SK-N-SH treated with all-trans-retinoic acid at 6 μM for 48 hours (cell line): ENCODE data around the gene MLLT1.

Experiments used
- ARNTL ChIP-seq: fragments of 450-650 bp; formaldehyde crosslinking; IDR thresholded peaks from 2 replicates; pipeline ENCODE4 v1.5.0; 2020; ENCODE audit warnings: low read depth, mild to moderate bottlenecking, moderate library complexity, borderline replicate concordance
- CSDC2 ChIP-seq: fragments of 250-450 bp; sonication (Bioruptor Pico); IDR thresholded peaks from 2 replicates; pipeline ENCODE4 v1.5.0; 2020; ENCODE audit warnings: mild to moderate bottlenecking, moderate library complexity
- PATZ1 ChIP-seq: fragments of 250-450 bp; sonication (Bioruptor Pico); IDR thresholded peaks from 2 replicates; pipeline ENCODE4 v1.8.0; 2020; ENCODE audit warnings: mild to moderate bottlenecking, moderate library complexity, borderline replicate concordance
- TCF4 ChIP-seq: fragments of 250-450 bp; sonication (Bioruptor Pico); IDR thresholded peaks from 2 replicates; pipeline ENCODE4 v1.8.0; 2021; ENCODE audit warnings: mild to moderate bottlenecking, moderate library complexity, borderline replicate concordance
- TSHZ2 ChIP-seq: fragments of 250-450 bp; sonication (Bioruptor Pico); IDR thresholded peaks from 2 replicates; pipeline ENCODE4 v1.5.0; 2020; ENCODE audit warnings: mild to moderate bottlenecking, moderate library complexity

DNA sequence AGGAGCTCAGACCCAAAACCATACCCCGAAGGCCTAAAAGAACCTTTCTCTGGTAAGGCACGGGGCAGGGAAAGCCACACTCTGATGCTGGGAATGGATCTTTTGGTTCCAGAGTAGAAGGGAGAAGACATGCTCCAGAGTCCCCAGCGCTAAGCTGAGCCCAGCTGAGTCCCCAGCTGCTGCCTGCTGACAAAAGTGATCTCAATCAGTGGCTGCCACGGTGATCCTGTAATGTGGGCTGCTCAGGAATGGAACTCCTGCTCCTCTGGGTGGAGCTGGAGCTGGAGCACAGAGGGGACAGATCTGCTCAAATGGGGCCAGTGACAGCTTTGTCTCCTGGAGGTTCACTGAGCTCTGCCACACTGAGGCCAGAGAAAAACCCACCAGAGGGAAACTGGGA, 70.5 kb downstream of the MLLT1 start:
- TF ChIP-seq PATZ1, result no peak
- TF ChIP-seq CSDC2 (CRISPR knock-in tag), result no peak
- no peak for TF ChIP-seq TCF4 (CRISPR knock-in tag)
- no peak for TF ChIP-seq TSHZ2 (CRISPR knock-in tag)
- TF ChIP-seq ARNTL (CRISPR knock-in tag), result no peak
